GM19438 (cell line): ENCODE measurements around the gene SON.
"Not testable (repeated sequence)": the region's sequence is repeated elsewhere in the genome, so short reads cannot be mapped to it uniquely, and the experiment has no call there.

Source experiments
- ATAC-seq: cut with Tn5 transposase; IDR thresholded peaks from one replicate; pipeline ENCODE4 v1.9.1; 2021; ENCODE audit warnings: low read depth; ENCODE audit not compliant: unreplicated experiment

The SON gene

DNA sequence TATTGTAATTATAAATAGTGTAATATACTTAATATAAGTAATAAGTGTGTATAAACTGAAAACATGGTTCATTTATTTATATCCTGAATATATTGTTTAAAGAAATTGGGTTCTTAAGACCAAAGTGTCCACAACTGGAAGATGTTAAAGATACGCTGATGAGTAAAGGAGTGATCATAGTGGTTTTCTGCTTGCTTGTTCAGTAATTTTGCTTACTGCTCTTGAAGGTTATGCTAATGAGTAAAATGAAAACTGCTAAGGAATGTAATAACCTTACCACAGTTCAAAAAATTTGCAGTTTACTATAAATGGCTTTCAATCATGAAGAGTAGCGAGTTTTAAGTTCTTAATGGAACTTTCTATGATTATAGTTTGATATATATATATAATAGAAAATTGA lies 23.7 kb downstream of the SON start:
- ATAC-seq: no peak

DNA sequence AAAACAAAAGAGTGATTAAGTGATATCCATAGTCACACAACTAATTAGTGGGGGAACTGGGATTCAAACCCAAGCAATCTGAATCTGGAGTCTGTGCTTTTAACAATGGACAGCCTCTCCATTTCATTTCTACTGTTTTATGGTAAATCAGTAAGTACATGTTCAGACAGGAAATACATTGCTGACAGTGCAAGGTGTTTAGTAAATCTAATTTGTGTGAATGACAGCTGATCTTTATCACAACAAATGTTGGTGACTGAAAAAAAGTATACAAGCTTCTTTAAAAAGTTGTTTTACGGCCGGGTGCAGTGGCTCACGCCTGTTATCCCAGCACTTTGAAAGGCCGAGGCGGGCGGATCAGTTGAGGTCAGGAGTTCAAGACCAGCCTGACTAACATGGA lies 25.1 kb downstream of the SON start:
- ATAC-seq: no peak

DNA sequence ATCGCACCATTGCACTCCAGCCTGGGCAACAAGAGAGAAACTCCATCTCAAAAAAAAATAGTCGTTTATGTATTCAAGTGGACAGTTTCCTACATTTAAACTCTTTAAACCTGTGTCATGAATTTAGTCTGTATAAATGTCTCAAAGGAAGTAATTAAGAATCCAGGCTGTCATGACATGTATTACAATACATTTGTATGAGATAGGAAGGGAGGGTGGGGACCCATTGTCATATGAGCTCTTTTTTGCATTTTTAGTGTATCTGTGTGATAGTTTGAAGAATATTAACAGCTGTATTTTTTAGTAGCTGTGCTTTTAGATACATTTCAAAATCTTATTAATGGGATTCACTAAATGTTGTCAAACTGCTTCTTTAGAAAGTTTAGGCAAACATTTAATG lies 25.6 kb downstream of the SON start:
- no peak for ATAC-seq

DNA sequence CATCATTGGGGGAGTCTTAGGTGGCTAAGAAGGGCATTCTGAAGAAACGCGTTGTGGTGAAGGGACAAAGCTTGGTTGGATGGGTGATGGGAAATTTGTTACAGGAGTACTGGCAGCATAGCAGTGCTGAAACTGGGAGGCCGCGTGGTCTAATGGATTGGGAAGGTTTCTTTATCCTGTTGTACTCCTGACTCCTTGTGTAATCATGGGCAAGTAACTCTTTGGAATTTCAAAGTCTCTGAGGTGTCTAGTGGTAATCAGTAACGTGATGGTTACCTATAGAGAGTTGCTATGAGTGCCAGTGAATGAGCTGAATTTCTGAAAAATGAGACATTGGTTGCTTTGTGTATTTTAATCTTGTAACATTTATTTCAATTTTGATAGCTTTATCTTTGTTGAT lies 27.2 kb downstream of the SON start:
- ATAC-seq: no peak

DNA sequence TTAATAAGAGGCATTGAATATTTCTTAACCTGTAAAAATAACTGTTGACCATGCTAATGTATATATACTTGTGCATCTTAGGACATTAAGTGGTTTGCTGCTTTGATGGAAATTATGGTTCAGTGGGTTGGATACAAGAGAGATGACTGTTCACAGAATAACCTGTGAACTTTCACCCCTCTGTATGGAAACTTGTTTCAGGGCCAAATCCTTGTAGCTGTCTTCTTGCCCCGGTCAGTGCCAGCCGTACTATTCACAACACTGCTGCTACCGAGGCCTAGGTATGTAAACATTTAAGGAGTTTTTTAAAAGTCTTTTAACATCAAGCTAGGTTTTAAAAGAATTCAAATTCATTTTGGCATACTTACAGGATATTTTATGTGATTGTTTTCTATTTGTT lies 29.5 kb downstream of the SON start:
- ATAC-seq: no peak

DNA sequence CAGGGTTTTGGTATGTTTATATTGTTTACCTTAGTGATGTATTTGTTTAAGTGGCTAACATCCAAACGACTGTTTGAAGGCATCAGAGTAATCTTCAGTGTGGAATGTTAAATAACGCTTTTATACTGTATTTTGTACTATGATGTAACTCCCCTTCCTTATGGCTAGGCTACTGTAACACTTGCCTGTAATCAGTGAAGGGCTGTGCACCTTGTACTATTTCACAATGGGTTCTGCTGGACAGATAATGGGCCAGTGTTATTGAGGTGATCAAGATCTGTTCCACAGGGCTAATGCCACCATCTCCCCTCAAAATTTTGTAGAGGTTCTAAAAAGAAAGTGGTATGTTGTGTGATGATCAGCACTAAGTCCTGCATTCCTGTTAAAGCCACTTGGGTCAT lies 33.9 kb downstream of the SON start:
- ATAC-seq: not testable (repeated sequence)

DNA sequence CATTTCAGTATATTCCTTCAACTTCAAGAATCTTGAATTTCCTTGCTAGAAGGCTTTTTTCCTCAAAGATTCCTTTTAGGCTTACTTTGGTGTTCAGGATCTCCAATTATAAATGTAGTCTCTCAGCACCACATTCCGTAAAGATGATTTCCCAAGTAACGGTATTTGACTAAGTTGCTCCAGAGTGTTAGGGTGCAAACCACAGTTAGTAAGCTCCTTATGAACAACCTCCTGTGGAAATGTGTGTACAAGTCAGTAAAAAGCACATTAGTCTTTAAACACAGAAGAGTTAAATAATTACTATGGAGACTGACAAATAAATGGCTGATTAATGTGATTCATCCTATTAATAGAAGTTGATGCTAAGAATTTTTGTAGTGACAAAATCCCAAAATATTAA lies 35.4 kb downstream of the SON start:
- ATAC-seq: no peak

DNA sequence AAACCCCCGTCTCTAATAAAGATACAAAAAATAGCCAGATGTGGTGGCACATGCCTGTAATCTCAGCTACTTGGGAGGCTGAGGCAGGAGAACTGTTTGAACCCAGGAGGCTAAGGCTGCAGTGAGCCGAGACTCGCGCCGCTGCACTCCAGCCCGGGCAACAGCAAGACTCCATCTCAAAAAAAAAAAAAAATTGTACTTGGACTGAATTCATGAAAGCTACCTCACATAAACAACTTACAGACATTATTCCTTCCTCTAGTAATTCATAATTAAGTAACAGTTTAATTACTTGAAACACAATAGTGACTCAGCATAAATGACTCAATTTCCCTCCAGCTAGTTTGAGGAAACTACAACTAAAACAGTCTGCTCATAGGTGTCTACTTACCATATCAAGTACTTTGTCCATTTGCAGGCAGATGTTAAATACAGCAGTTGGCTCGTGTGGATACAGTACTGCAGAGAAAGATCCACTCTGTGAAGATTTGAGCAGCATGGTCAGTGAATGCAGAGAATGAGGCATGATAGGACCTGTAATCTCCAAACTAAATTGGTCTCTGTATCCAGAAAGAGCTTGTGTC lies 36.2 kb downstream of the SON start:
- ATAC-seq: no peak

DNA sequence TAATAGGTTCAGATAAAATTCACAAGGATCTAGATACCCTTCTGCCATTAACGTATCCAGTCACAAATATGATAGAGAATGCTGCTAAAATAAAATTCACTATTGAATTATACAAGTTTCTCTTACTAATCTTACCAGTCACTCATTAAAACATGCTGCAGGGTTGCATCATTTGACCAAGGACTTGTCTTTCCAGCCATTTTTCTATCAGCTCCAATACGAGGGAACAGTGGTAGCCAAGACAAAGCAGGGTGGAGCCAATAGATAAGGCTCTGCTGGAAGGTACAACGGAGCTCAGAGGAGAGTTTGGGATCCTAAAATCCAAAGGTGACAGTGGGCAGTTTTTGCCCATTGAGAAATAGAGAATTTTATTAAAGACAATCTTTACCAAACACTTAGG lies 41.6 kb downstream of the SON start:
- ATAC-seq: no peak

DNA sequence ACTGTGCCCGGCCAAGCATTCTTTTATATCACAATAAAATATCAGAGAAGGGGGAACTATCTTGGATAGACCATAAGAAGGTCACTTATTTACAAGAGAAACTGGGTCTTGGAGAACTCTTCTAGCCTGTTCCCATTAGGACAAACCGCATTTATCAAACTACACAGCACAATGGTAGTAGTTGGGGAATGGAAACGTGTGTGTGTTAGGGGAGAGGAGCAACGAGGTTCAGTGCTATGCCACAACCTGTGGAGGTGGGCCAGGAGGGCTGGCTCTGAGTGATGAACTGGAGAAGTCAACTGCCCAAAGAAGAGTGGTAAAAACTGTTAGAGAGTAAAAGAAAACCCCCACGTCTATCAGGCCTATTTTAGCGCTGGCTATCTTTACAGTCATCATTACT lies 44.1 kb downstream of the SON start:
- no peak for ATAC-seq

DNA sequence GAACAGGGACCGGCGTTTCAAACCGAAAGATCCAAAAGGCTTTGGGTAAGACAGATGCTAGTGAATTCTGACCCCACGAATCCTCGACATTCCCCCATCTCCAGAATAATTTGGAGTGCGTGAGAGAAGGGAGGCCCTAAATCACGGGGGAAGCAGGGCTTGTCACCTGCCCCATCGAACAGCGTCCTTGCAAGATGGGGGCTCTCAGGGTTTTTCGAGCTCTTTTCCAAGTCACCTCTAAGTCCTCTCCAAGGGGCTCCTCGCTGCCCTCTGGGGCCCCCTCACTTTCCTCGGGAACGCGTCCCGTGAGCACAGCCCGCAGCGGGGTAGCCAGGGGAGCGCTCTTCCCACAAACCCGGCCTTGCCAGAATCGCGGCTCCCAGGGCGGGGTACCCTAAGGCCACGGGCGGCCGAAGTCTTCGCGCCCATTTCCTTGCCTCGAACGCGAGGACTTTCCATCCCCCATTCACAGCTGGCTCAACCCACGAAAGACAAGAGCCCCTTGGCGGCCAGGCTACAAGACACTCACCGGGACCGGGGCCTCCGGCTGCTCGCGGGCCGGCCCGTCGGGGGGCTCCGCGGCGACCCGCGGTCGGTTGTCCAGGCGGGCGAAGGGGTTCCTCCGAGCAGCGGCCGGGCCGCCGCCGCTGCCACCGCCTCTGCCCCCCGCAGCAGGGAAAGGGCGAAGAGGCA lies 45.1 kb downstream of the SON start:
- ATAC-seq: peak; percentile 46

DNA sequence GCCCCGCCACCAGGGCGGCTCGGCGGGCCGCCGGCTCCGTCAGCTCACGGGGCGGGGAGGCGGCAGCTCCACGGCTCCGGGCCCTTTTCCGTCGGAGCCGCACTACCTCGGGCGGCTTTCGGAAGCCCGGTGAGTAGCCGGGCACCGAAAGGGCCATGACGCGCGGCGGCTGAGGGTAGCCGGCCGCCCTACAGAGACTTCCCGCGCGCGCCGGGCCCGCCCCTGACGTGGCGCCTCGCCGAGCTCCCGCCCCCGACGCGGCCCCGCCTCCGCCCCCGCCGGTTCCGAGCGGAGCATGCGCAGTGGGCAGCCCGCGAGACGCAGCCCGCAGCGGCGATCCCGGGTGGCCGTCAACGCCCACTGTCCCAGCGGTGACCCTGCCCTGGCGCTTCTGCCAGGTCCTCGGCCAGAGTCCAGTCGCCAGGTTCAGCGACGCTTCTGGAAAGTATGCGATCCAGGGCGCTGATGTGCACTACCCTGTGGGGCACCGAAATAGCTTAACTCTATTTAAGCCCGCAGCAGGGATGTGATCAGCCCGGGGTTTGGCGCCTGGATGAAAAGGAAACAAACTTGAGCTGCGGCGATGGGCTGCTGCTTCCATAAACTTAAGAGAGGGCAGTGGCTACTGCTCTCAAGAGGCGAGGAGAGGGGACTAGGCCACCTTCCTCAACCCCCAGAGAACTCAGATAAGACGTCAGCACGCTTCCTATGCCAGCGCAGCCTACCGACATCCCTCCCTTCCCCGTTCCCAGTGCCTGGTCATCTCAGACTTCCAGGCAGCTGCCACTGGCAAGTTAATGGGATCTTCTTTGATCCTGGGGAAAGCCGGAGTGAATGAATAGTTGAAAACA lies 45.9 kb downstream of the SON start, which contains the start of gene DONSON:
TSS of gene DONSON (minus strand) at position 200 of the 851 bp plus-strand sequence. CDS start at position 157, 43 bp downstream.
- ATAC-seq: peak; percentile 88

DNA sequence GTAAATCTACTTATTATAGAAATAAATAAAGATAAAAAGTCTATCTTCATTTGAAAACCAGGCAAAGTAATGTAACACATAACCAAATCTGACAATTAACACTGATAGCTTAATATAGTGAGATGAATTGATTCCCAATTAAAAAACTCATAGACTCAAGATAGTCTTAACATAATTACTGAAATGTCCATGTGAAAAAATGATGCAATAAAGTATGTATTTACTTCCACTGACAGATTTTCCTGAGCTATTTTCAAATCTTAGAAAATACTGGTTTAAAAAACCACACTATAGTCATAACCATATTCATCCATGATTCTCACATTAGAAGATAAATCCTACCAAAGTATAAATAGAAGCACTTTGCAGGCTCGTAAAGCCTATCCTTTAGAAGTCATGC lies 55.2 kb downstream of the SON start:
- no peak for ATAC-seq

DNA sequence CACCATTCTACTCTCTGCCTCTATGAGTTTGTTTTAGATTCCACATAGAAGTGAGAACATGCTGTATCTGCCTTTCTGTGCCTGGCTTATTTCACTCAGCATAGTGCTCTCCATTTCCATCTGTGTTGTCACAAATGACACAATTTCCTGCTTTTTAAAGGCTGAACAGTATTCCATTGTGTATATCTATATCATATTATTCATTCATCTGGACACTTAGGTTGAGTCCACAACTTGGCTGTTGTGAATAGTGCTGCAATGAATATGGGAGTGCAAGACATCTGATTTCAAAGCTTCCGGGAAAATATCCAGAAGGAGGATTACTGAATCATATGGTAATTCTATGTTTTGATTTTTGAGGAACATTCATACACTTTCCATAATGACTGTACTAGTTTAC lies 65.7 kb downstream of the SON start:
- ATAC-seq: no peak

DNA sequence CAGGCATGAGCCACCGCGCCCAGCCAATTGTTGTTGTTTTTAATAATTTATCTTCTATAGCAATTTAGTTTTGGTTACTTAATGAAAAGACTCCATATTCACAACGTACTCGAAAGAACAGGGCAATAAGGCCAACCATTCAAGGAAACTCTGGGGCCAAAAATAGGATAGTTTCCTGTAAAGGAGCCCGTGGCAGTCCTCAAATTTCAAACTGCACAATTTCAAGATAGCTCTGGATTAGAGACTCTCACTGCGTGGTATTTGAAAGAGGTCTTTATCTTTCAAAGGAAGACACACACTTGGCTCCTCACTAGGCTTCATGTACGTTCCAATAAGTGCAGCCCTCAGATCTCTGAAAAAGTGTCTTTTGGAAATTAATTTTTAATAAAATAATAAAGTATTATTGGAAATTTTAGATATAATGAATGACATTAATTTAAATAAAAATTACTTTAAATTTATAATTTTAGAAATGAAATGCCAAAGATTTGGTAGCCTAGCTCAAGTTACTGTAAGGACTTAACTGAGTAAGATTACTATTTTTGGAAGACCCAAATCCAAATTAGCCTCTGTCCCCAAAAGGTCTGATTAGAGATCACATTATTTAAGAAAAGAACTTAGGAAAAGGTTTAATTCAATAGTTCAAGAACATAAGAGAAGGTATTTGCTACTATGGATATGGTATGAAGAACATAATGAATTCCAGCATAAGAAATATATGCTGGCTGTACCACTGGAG lies 68.3 kb downstream of the SON start:
- ATAC-seq: no peak

DNA sequence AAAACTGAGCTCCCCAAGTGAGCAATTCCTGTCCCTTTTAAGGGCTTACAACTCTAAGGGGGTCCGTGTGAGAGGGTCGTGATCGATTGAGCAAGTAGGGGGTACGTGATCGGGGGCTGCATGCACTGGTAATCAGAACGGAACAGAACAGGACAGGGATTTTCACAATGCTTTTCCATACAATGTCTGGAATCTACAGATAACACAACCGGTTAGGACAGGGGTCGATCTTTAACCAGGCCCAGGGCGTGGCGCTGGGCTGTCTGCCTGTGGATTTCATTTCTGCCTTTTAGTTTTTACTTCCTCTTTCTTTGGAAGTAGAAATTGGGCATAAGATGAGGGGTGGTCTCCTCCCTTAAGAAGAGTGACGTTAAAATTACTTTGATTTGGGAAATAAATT lies 74.7 kb downstream of the SON start:
- ATAC-seq: not testable (repeated sequence)

DNA sequence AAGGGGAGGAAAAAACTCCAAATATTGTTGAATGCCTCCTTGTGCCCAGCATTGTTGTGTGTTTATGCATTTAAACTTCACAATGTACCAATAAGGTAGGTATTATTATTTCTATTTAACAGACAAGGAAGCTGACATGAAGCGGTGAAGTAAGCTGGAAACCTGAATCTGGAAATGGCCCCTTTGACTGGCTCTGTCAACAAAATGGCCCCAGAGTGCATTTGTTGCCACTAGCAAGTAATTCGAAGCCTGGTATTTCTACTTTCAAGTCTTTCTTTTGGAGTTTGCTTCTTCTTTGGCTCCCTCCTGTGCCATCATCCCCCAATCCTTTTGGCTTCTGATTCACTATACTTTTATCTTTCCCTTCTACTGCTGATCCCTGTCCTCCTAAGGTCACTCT lies 75.6 kb downstream of the SON start:
- ATAC-seq: no peak

DNA sequence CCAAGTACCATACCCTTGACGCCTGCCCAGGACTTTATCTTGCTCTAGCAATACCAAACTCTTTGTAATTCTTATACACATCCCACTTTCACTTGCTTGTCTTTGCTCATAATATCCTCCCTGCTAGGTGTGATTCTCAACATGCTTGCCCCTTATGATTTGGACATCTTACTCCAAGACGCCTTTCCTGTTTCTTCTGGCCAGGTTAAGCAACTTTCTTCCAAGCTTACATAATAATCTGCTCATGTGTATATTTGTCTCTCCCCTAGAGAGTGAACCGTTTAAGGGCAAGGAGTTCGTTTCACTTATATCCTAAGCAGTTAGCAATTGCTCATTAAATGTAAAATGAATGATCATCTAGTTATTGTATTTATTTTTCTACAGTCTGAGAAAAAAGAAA lies 76.9 kb downstream of the SON start:
- ATAC-seq: no peak

DNA sequence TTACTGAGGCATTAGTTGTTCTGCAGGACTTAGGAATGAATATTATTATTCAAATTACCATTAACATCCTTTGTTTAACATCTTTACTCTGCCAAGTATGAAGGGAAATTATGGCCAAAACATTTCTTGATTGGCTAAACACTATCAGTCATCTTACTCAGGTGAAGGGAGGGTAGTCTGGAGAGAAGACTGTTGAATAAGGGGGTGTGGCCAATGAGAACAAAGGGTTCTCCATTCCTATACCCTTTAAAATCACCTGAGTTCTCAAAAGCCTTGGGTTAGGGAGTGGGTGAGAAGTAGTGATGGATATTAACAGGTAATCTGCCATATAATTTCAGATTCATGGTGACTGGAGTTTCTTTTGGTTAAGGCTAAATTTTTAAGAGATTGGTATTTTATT lies 79.4 kb downstream of the SON start:
- ATAC-seq: no peak

DNA sequence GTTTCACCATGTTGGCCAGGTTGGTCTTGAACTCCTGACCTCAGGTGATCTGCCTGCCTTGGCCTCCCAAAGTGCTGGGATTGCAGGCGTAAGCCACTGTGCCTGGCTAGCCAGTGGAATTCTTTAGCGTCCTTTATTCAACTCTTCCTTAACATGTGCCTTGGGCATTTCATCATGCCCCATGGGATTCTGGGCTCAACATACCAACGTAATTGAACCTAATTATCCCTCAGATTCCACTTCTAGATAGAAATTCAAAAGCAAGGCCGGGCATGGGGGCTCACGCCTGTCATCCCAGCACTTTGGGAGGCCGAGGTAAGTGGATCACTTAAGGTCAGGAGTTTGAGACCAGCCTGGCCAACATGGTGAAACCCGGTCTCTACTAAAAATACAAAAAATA lies 83.3 kb downstream of the SON start:
- ATAC-seq: not testable (repeated sequence)
